Left lobe of liver (tissue), 2 donors: ENCODE measurements around the gene SMIM29. TPM values are rescaled to one million over a fixed set of nuclear protein-coding genes. Genes with fewer than 3 reads are reported as not detected.

Experiments used
- ATAC-seq: fragments of 200-7000 bp; cut with Tn5 transposase; one replicate; pipeline ENCODE4 v1.9.1; 2020; ENCODE audit warnings: mild to moderate bottlenecking, moderate library complexity
- DNase-seq: peaks from one replicate; pipeline ENCODE4 v3.0.0-alpha.2; 2020; ENCODE audit warnings: low spot score
- total RNA-seq: library from RNA; stranded (reverse); gene quantifications from one replicate; pipeline ENCODE4 v1.2.1, GENCODE V29; 2021
- donor health status: DM: no; HTN: no; CAD: no; lungs with moderate emphysema.
- donor health status: DM: no; HTN: yes; CAD: no.

The SMIM29 gene
- total RNA-seq, 1 donor from 2014 or later = 6.4 TPM

GRCh38 chr6:34241351-34242215 is 7.2 kb downstream of the SMIM29 start:
- ATAC-seq (no peak), DNase-seq (peak; percentile 35)

GRCh38 chr6:34240329-34241248 is 8.2 kb downstream of the SMIM29 start:
- peak; percentile 43 for DNase-seq

GRCh38 chr6:34239893-34240292 is 8.9 kb downstream of the SMIM29 start:
- no peak for DNase-seq
- no peak for ATAC-seq

More at GRCh38 chr6:34240329-34241248, 8.2 kb downstream of the SMIM29 start:
- ATAC-seq = no peak

GRCh38 chr6:34239500-34239825 is 9.3 kb downstream of the SMIM29 start:
- DNase-seq = no peak
- ATAC-seq = no peak

DNA sequence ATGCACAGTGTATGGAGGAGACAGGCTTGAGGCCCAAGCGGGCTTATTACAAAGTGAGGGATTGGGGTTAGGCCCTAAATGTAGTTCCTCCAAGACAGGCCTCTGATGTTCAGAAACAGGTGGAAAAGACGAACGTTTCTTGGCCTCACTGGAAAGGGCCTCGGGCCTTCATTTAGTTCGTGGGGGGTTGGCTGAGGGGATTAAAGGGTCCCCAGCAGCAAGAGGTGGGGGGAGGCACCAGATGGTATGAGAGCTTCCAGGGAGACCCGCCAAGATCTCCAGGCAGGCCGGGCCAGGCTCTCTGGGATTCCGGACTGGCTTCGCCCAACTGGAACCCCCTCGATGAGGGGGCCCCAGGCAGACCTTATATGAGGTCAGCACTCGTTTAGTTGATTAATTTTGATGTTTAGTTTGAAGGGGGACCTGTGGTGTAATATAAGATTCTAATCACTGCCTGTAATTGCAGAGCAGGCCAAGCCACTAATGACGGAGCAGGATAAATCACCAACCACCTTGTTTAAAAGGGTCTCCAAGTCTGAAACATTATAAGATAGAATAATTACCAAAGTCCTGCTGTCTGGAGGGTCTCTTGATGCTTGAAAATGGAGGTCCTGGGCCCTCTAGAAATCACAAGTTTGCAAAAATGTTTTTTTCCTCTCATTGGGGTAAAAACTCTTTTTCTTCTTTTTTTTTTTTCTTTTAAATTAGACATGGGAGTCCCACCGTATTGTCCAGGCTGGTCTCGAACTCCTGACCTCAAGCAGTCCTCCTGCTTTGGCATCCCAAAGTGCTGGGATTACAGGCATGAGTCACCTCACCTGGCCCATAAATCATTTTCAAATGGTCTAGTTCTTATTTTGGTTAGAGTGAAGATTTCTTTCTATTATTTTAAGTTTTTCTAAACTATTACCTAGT is 10.0 kb downstream of the SMIM29 start:
- no peak for DNase-seq
- ATAC-seq = no peak

GRCh38 chr6:34237722-34238584 is 10.9 kb downstream of the SMIM29 start:
- peak; percentile 7 for ATAC-seq
- no peak for DNase-seq

GRCh38 chr6:34237316-34237721 is 11.5 kb downstream of the SMIM29 start:
- no peak for DNase-seq
- peak; percentile 37 for ATAC-seq

DNA sequence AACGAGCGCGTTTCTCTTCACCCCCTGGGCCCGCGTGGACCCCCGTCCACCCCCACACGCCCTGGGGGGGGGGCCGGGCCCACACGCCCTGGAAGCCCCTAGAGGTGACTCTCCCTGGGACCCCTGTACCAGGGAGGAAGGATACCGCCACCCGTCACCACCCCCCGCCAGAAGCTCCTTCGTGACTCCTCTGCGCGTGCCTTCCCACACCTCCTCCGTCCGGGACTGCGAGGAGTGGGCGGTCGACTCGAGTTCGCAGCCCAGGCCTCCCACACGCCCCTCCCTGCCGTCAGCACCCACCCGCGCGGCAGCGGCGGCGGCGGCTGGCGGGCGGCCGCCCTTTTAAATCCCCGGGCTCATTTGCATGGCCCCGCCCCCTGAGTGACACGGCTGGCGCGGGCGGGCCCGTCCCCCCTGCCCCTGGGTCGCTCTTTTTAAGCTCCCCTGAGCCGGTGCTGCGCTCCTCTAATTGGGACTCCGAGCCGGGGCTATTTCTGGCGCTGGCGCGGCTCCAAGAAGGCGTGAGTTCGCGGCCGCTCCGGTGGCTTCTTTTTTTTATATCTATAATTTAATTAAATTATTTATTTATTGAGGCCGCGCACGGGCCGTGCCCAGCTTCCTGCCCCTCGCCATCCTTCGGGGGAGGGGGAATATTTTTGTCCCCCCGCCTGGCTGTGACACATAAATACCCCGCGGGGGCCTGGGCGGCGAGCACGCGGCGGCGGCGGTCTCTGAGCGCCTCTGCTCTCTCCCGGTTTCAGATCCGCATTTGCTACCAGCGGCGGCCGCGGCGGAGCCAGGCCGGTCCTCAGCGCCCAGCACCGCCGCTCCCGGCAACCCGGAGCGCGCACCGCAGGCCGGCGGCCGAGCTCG is 12.1 kb downstream of the SMIM29 start, which contains the start of gene HMGA1:
Gene HMGA1 (plus strand): TSS at position 431 of the 873 bp plus-strand sequence. CDS start 3,908 bp downstream, outside the sequence.
- ATAC-seq (peak; percentile 88), DNase-seq (peak; percentile 89)

- DNase-seq (peak; percentile 72), ATAC-seq (peak; percentile 53)
Observed at GRCh38 chr6:34236131-34236442, 12.7 kb downstream of the SMIM29 start.

DNA sequence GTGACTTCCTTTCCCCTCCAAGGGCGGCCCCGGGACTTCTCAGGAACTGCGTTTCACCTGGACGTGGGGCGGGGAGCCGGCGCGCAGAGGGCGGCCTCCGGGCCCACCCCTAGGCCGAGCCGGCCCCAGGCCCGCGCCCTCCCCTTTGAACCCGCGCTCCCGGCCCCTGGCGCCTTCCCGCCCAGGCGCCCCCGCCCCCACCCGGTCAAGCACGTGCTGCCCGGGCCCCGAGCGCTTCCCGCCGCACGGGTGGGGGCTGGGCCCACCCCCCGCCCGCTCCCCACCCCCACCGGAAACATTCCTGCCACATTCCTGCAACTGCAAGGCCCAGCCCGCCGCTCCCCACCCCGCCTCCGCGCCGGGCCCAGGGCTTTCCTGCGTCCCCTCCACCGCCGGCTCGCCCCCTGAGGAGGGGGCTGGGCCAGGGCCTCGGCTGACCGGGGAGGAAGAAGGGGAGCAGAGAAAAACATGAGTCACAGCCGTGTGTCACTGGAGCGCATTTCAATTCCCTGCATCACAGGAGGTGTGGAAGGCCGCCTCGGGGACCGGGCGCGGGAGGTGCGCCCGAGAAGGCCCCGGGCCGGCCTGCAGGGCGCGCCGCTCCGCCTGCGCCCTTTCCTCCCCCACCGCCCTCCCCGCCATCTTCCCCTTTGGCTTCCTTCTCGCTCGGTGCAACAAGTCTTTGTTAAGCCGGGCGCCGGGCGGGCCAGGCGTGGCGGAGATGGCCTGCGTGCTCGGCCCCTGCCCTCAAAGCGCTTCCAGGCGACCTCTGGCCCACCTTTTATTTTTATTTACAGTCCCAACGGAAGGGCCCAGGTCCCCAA is 13.3 kb downstream of the SMIM29 start:
- ATAC-seq (peak; percentile 12), DNase-seq (peak; percentile 63)

- DNase-seq (no peak), ATAC-seq (no peak)
Observed at GRCh38 chr6:34234667-34235306, 14.0 kb downstream of the SMIM29 start.

GRCh38 chr6:34233867-34234266 is 14.9 kb downstream of the SMIM29 start:
- DNase-seq = no peak
- ATAC-seq = no peak

- ATAC-seq = no peak
Observed at GRCh38 chr6:34232901-34233300, 15.9 kb downstream of the SMIM29 start.

DNA sequence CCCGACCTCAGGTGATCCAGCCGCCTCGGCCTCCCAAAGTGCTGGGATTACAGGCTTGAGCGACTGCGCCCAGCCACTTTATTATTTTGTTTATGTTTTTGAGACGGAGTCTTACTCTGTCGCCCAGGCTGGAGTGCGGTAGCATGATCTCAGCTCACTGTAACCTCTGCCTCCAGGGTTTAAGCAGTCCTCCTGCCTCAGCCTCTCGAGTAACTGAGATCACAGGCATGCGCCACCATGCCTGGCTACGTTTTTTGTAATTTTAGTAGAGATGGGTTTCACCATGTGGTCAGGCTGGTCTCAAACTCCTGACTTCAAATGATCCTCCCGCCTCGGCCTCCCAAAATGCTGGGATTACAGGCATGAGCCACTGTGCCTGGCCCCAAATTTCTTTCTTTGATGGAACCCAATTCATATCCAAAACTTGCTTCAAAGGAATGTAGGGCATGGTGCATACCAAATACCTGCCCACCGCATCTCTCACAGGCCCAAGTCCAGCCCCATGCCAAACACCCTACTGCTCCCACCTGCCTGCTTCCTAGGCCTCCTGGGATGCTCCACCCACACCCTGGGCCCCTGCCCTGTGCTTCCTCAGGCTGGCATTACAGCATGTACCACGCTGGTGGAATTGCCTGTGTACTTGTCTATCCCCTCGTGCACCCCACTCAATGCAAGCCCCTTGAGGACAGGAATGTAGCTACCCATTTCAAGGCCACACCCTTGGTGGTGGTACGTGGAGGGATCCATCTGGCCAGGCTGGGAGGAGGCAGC is 17.1 kb downstream of the SMIM29 start:
- ATAC-seq (no peak), DNase-seq (no peak)

More at GRCh38 chr6:34232901-34233300, 15.9 kb downstream of the SMIM29 start:
- DNase-seq = no peak

DNA sequence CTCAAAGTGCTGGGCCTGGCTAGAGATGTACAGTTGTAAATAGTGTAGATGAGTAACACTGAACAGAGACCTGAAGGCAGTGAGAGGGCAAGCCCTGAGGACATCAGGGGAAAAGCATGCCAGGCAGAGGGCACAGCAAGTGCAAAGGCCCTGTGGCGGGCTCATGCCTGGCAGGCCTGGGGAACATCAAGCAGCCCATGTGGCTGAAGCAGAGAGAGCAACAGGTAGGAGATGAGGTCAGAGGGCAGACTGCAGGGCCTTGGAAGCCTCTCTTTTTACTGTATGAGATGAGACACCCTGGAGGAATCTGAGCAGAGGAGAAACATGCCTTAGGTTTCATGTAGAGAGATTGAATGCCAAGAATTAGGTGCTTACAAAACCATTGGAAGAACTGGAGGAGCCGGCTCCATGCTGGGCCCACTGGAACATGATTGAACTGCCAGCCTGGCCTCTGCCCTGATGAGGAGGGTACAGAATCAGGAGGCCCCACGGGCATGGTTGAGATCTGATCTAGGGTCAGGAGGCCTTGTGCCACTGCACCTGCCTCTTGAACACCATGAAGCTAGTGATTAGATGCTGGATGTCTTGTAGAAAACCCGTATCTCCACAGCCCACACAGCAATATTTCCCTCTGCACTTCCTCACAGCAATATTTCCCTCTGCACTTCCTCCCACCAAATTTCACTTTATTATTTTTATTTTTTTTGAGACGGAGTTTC is 18.0 kb downstream of the SMIM29 start:
- ATAC-seq = no peak
- no peak for DNase-seq

DNA sequence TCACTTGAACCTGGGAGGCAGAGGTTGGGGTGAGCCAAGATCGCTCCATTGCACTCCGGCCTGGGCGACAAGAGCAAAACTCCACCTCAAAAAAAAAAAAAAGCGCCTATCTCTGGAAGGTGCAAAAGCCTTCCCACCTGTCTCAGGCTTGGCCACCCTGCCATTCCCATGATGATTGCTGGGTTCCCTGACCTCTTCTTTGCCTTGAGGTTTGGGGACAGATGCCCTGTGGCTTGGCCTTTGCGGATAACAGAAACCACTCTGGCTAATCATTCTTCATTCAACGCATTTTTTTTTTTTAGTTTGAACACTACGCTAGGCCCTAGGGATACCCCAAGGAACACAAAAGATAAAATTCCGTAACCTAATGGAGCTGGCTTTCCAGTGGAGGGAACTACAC is 18.9 kb downstream of the SMIM29 start:
- DNase-seq (no peak), ATAC-seq (no peak)
